ENCODE measurements around the gene ZNF544.
"Not testable (repeated sequence)": the region's sequence is repeated elsewhere in the genome, so short reads cannot be mapped to it uniquely, and the experiment has no call there.

ZNF544 gene

DNA sequence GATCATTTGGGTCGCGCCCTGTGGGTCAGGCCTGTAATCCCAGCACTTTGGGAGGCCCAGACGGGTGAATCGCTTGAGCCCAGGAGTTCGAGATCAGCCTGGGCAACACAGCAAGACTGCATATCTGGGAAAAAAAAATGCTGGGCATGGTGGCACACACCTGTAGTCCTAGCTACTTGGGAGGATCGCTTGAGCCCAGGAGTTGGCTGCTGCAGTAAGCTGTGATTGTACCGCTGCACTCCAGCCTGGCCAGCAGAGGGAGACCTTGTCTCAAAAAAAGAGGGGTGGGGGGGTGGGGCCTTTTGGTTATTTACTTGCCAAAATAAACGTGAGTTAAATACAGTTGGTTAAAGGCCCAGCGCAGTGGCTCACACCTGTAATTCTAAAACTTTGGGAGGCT lies 9.8 kb upstream of the ZNF544 start:
- TF ChIP-seq, protein P1, sequence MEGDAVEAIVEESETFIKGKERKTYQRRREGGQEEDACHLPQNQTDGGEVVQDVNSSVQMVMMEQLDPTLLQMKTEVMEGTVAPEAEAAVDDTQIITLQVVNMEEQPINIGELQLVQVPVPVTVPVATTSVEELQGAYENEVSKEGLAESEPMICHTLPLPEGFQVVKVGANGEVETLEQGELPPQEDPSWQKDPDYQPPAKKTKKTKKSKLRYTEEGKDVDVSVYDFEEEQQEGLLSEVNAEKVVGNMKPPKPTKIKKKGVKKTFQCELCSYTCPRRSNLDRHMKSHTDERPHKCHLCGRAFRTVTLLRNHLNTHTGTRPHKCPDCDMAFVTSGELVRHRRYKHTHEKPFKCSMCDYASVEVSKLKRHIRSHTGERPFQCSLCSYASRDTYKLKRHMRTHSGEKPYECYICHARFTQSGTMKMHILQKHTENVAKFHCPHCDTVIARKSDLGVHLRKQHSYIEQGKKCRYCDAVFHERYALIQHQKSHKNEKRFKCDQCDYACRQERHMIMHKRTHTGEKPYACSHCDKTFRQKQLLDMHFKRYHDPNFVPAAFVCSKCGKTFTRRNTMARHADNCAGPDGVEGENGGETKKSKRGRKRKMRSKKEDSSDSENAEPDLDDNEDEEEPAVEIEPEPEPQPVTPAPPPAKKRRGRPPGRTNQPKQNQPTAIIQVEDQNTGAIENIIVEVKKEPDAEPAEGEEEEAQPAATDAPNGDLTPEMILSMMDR (conservative IDR thresholded peaks at IDR 0.05) = peak; percentile 60
- no peak for TF ChIP-seq ZFX (IDR thresholded peaks at IDR 0.05)
- no peak overlapping the region for H3K27ac ChIP-seq

DNA sequence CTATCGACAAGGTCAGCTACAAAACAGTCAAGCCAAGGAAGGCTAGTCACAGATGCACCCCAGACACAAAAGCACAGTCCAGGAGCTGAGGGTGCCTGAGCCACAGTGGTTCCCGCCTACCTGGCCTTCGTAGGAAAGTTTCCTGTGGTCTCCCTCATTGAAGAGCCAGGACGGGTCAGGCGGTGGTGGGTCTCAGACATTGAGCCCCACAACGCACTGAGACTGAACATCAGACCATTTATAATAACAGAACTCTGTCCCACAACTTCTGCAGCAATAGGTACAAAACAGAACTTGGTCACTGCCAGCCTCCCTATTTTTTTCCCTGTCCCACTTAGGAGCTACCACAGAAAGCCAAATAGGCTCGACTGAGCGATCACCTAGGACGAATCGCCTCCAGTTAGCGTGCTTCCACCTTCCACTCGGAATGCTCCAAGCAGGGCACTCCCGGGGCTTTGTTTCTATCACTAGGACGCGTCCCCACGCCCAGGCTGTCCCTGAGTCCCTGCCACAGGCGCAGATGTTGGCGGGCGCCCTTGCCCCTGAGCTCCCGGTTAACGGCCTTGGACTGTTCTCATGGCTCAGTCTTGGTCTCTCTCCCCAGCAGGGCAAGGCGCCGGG lies 640 bp upstream of the ZNF544 start:
- TF ChIP-seq, protein P1 (conservative IDR thresholded peaks at IDR 0.05) = no peak
- no peak for TF ChIP-seq ZFX (IDR thresholded peaks at IDR 0.05)
- peak overlapping the region; percentile 89 for H3K27ac ChIP-seq

DNA sequence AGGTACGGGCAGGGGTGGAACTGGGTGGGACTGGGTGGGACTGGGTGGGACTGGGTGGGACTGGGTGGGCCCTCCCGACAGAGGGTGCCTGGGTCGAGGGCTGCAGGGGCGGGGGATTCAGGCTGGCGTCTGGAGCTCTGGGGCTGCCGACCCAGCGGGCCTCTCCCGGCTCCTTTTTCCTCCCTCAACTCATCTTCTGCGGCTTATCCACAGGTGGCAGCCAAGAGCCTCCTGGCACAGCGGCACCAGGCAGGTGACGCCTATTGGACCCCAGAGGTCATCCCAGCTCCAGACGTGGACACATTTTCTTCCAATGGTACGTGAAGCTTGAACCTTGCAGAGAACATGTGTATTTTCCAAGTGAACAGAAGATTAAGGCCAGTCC lies 533 bp downstream of the ZNF544 start:
- H3K27ac ChIP-seq = peak overlapping the region; percentile 89
- TF ChIP-seq, protein P1 (conservative IDR thresholded peaks at IDR 0.05) = no peak; the same call in 1 of the 2 replicates
- TF ChIP-seq ZFX (IDR thresholded peaks at IDR 0.05) = no peak

DNA sequence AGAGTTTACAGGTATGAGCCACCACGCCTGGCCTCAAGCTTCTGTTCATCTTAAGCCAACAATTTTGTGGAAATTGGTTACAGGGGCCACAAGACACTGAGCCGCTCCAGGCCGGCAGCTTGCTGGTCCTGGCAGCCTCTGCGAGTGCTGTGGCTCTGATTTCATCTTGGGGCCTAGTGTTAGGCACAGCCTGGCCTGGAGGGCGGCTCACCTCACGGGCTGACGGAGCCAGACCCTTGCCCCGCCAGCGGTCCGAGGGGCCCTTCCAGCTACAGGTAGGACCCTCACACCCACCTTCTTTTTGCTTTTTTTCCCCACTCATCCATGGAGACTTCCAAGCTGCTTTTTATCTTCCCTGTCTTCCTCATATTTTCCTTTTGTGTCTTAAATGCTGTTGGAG lies 8.6 kb downstream of the ZNF544 start:
- no peak for TF ChIP-seq ZFX (IDR thresholded peaks at IDR 0.05)
- TF ChIP-seq, protein P1 (conservative IDR thresholded peaks at IDR 0.05) = no peak
- no peak overlapping the region for H3K27ac ChIP-seq

DNA sequence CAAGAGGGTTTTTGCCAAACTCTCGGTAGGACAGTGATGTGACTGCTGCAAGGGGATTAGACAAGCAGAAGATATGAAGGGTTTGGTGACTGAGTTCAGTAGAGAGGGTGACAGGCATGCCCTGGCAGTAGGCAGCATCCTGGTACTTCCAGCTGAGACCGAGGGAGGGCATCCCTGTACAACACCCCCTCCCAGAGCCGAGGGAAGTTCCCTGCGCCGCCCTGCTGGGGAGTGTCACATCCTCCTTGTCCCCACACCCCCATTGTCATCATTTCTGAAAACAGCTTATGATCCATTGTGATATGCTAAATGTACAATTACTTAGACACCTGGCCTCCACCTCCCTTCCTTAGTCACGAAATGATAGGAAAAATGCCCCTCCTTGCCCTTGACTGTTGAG lies 14.6 kb downstream of the ZNF544 start:
- no peak overlapping the region for H3K27ac ChIP-seq
- no peak for TF ChIP-seq ZFX (IDR thresholded peaks at IDR 0.05)
- TF ChIP-seq, protein P1 (conservative IDR thresholded peaks at IDR 0.05) = no peak

DNA sequence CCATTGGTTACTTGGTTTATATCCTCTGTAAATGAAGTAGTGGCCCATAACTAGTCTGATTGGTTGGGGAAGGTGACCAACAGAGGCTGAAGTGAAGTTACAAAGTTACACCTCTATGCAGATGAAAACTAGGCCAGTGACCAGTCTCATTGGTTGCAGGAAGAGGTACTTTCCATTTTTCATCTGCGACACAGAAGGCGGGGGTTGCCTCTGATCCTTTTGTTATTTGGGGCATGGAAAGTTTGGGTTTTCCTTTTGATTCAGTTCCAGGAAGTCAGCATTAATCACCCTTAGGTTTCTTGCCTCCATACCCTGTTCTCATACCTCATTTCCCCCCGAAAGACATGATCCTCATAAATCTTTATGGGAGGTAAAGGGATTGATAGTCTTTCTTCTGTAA lies 20.2 kb downstream of the ZNF544 start:
- TF ChIP-seq ZFX (IDR thresholded peaks at IDR 0.05) = no peak
- TF ChIP-seq, protein P1 (conservative IDR thresholded peaks at IDR 0.05) = no peak

DNA sequence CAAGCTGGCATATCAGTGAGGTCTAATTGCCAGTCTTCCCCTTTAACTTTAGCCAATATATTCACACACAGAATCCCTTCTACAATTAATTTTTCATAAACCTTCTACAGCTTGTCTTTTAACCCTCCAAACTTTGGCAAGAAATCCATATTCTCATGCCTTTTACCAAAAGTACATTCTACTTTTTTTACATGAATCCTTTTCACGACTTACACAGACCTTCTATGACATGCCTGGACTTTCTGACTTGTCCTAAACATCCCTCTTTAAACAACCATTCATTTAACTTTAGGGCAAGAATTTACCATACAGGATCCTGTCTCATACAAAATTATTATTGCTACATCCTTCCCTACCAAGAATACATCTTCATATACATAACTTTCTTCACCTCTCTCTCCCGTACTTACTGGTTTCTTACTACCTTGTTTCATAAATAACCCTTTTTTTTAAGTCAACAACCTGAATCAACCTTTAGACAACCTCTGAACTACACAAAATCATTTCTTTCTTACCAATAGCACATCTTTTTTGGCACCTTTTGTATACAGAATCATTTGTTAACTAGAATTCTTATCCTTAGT lies 23.5 kb downstream of the ZNF544 start:
- H3K27ac ChIP-seq = no peak overlapping the region
- TF ChIP-seq ZFX (IDR thresholded peaks at IDR 0.05) = no peak
- TF ChIP-seq, protein P1 (conservative IDR thresholded peaks at IDR 0.05) = no peak

More for the DNA sequence above, 20.2 kb downstream of the ZNF544 start:
- no peak overlapping the region for H3K27ac ChIP-seq

DNA sequence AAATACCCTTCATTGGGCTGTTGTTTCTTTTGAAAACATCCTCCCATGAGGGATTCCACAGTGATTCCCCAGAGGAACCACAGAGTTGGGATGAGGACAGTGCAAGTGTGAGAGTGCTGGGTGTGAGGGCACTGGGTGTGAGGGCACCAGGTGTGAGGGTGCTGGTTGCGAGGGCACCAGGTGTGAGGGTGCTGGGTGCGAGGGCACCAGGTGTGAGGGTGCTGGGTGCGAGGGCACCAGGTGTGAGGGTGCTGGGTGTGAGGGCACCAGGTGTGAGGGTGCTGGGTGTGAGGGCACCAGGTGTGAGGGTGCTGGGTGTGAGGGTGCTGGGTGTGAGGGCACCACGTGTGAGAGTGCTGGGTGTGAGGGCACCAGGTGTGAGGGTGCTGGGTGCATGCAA lies 29.5 kb downstream of the ZNF544 start:
- H3K27ac ChIP-seq = not testable (repeated sequence)
